ENCODE results near the gene LPP. TPM values are rescaled to one million over a fixed set of nuclear protein-coding genes. Genes with fewer than 3 reads are reported as not detected.

Gene LPP
- total RNA-seq, 6 experiments from 2014 or later, result 41.5 to 90.5 (median 69.5) TPM

DNA sequence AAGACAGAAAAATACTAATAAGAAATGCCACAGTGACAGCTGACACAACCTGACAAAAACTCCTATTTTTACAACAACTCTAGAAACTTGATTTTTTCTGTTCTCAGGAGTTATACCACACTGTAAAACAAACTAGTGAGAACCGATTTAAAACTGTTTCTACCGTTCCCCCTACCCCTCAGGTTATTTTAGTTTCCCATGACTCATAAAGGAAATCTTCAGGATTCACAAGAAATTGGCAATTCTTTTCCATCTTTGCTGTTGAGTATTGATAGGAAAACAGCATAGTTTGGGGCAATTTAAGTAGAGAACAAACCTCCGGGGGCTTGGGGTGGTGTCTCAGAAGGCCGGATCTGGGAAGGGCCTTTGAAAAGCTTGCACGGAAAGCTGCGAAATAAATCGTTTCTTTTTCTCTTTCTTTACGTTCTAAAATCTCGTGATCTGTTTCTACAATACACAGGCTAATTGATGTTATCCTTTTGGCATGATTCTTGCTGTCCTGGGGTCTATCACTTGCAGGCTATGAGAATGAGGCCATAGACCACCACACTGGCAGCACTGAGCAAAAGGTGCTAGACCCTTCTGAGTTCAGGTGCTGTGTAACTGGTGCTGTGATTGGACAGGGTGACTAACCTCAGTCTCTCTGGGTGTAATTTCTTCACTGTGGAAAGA is 89.3 kb downstream of the LPP start:
- intact Hi-C loops (cut with DNase I), result no loop called here
- Histone ChIP-seq H3K36me3 (no peaks in the 10 kb centered on the region), H3K4me1 (peaks cover 0 to 11% (median 0%) of the 10 kb centered on the region in 4 donors), H3K4me3 (no peak overlapping the region), H3K27ac (no peak overlapping the region), H3K27me3 (no peaks in the 10 kb centered on the region), H3K9me3 (no peaks in the 10 kb centered on the region)
- TF ChIP-seq POLR2A (IDR thresholded peaks at IDR 0.05) (no peak), CTCF (IDR thresholded peaks at IDR 0.05) (no peak)
- ATAC-seq (no peak), DNase-seq (no peak)
- WGBS (ENCODE audit: insufficient coverage, low coverage, low lambda C conversion rate, missing lambda C conversion rate), result 88% methylated on average over 9 of the region's 9 CpGs

GRCh38 chr3:188244395-188244861 is 90.5 kb downstream of the LPP start:
- ATAC-seq, result peak in 1 of 4 donors; percentile 28

DNA sequence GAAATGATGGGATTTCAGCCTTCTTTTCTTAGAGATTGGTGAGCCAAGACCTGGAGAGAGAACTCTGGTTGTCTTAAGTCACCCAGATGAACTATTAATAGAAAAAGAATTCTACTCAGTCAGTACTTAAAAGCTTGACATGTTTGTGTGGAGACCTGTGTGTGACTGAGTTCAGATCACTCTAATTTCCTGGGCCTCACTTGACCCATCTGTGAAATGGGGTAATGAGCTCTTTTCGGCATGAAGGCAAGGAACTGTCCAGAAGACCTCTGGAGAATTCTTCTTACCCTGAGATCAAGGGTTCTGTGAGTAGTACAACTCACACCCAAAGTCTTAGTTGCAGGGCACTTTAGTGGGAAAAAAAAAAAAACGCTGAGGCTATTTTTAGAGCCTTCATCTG is 92.9 kb downstream of the LPP start:
- Histone ChIP-seq H3K36me3 (no peaks in the 10 kb centered on the region), H3K27ac (no peak overlapping the region), H3K4me1 (no peaks in the 10 kb centered on the region), H3K27me3 (no peaks in the 10 kb centered on the region), H3K9me3 (no peaks in the 10 kb centered on the region), H3K4me3 (no peak overlapping the region)
- intact Hi-C loops (cut with DNase I), result no loop called here
- ATAC-seq, result no peak
- 88% methylated on average over 2 of the region's 2 CpGs for WGBS (ENCODE audit: insufficient coverage, low coverage, low lambda C conversion rate, missing lambda C conversion rate)
- DNase-seq, result no peak
- no peak for TF ChIP-seq CTCF (IDR thresholded peaks at IDR 0.05)
- no peak for TF ChIP-seq POLR2A (IDR thresholded peaks at IDR 0.05)

More at GRCh38 chr3:188244395-188244861, 90.5 kb downstream of the LPP start:
- no peak overlapping the region for H3K27ac ChIP-seq
- H3K9me3 ChIP-seq, result no peaks in the 10 kb centered on the region
- TF ChIP-seq CTCF (IDR thresholded peaks at IDR 0.05), result no peak
- no peak for TF ChIP-seq POLR2A (IDR thresholded peaks at IDR 0.05)
- H3K27me3 ChIP-seq, result no peaks in the 10 kb centered on the region
- no peak overlapping the region for H3K4me3 ChIP-seq
- H3K36me3 ChIP-seq, result no peaks in the 10 kb centered on the region
- WGBS (ENCODE audit: insufficient coverage, low coverage, low lambda C conversion rate, missing lambda C conversion rate), result 77% methylated on average over 2 of the region's 2 CpGs
- intact Hi-C loops (cut with DNase I), result no loop called here
- DNase-seq, result no peak
- peaks cover 0 to 6% (median 0%) of the 10 kb centered on the region in 4 donors for H3K4me1 ChIP-seq

DNA sequence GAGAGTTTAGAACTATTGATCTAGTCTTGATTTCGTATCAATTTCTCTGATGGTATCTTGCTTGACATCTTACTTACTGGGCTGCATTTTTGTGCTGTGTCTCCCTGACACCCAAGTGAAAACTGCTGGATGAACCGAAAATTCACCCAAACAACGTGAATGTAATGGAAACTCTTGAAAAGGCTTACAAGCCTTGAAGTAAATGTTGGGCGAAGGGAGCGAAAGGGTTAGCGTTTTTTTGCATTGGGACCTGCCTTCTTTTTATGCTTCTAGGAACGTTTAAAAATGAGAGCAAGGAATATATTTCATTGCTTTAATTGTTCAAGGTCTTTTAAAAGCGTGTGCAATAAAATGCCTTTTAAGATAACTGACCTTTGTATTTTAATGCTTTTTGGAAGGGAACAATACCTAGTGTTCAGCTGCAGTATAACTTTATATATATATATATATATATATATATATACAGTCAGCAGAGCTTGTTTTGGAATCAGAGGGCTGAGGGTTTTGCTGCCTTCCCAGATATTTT is 94.1 kb downstream of the LPP start:
- intact Hi-C loops (cut with DNase I), result no loop called here
- ATAC-seq (no peak), DNase-seq (no peak)
- H3K9me3 ChIP-seq, result no peaks in the 10 kb centered on the region
- no peak for TF ChIP-seq POLR2A (IDR thresholded peaks at IDR 0.05)
- no peak for TF ChIP-seq CTCF (IDR thresholded peaks at IDR 0.05)
- no peaks in the 10 kb centered on the region for H3K27me3 ChIP-seq
- no peaks in the 10 kb centered on the region for H3K4me1 ChIP-seq
- H3K36me3 ChIP-seq, result no peaks in the 10 kb centered on the region
- no peak overlapping the region for H3K4me3 ChIP-seq
- WGBS (ENCODE audit: insufficient coverage, low coverage, low lambda C conversion rate, missing lambda C conversion rate), result 78% methylated on average over 8 of the region's 8 CpGs
- no peak overlapping the region for H3K27ac ChIP-seq

All from right lobe of liver (tissue), 6 donors.